K562 (cell line): ENCODE results near the gene ZBTB44. TPM values are rescaled to one million over a fixed set of nuclear protein-coding genes. Genes with fewer than 3 reads are reported as not detected.
A peak's percentile ranks its signal among the peaks of the same experiment; 100 is the strongest.

Source experiments
- AFF4 ChIP-seq: sonication (generic); formaldehyde crosslinking; IDR thresholded peaks from 2 replicates; pipeline ENCODE4 v1.8.0; 2023; ENCODE audit warnings: mild to moderate bottlenecking, missing genetic modification reagents
- CBFA2T3 ChIP-seq: fragments of 450-650 bp; IDR thresholded peaks from 2 replicates; pipeline ENCODE4 v1.6.1; 2017
- E4F1 ChIP-seq: fragments of 250-450 bp; sonication (Bioruptor Pico); IDR thresholded peaks from 2 replicates; pipeline ENCODE4 v1.5.0; 2021; ENCODE audit warnings: mild to moderate bottlenecking, borderline replicate concordance
- HNRNPLL ChIP-seq: fragments of 200-400 bp; formaldehyde crosslinking; IDR thresholded peaks from 2 replicates; pipeline ENCODE4 v1.6.1; 2017; ENCODE audit warnings: low read length, low read depth, mild to moderate bottlenecking; ENCODE audit not compliant: poor library complexity, severe bottlenecking
- MBD2 ChIP-seq: sonication (generic); IDR thresholded peaks from 2 replicates; pipeline ENCODE4 v1.6.1; 2016; ENCODE audit warnings: low read depth, borderline replicate concordance
- NONO ChIP-seq, 2 experiments: fragments of 200-400 bp in 1 of 2; fragments of 450-650 bp in 1 of 2; formaldehyde crosslinking in 1 of 2; IDR thresholded peaks; 2 replicates each; pipeline ENCODE4 v1.6.1; 2017; ENCODE audit warnings: low read depth in 2 of 2, mild to moderate bottlenecking in 2 of 2, moderate library complexity in 2 of 2, low read length in 1 of 2
- PHF8 ChIP-seq: fragments of 200-600 bp; sonication (generic); IDR thresholded peaks from 2 replicates; pipeline ENCODE4 v1.6.1; 2012; ENCODE audit warnings: mixed run types, mild to moderate bottlenecking, inconsistent platforms, low read length, moderate library complexity, borderline replicate concordance
- POLR2G ChIP-seq: fragments of 200-400 bp; formaldehyde crosslinking; IDR thresholded peaks from 2 replicates; pipeline ENCODE4 v1.6.1; 2017; ENCODE audit warnings: low read depth, mild to moderate bottlenecking, antibody characterized with exemption, low read length, moderate library complexity
- RBM39 ChIP-seq: fragments of 200-400 bp; formaldehyde crosslinking; optimal IDR thresholded peaks from 2 replicates; pipeline ENCODE3; 2018; ENCODE audit warnings: low read depth, low read length
- ZNF280A ChIP-seq: fragments of 450-650 bp; IDR thresholded peaks from 2 replicates; pipeline ENCODE4 v1.6.1; 2018; ENCODE audit warnings: mild to moderate bottlenecking, low read depth; ENCODE audit not compliant: partially characterized antibody
- ZNF395 ChIP-seq: fragments of 200-800 bp; sonication (Bioruptor generic); IDR thresholded peaks from 2 replicates; pipeline ENCODE4 v1.6.1; 2017; ENCODE audit warnings: missing genetic modification characterization, missing compliant biosample characterization
- polyA plus RNA-seq, 8 experiments: library from polyadenylated mRNA; depleted of rRNA in 4 of 8; stranded (reverse) in 5 of 8; unstranded in 3 of 8; fragments of >200 nt; fragmentation: Nextera tagmentation in 2 of 8; fragmentation: Illumina TruSeq in 1 of 8; extraction: Ambion mirVana in 2 of 8; extraction: Trizol in 1 of 8; gene quantifications; 2 replicates each; pipeline versions ENCODE4 v1.2.1 to v1.2.3, GENCODE V29; 2011 to 2014; ENCODE audit warnings: inconsistent platforms in 1 of 8, missing spikeins in 1 of 8
- total RNA-seq, 7 experiments: library from RNA; depleted of rRNA in 6 of 7; stranded (reverse); fragments of >200 nt in 6 of 7; fragmentation: Illumina TruSeq in 2 of 7; extraction: Trizol in 2 of 7; gene quantifications; 2 replicates each; pipeline versions ENCODE4 v1.2.1 to v1.2.3, GENCODE V29; 2011 to 2021; ENCODE audit warnings: low replicate concordance in 1 of 7

The ZBTB44 gene
- total and polyA plus RNA-seq, 9 of the 15 experiments (the other 6 are each of a cell fraction or from before 2014, with no cell fraction given), result 4.7 to 27.1 (median 17.3) TPM

GRCh38 chr11:130337281-130338089, 22.8 kb upstream of the ZBTB44 start (continued):
- TF ChIP-seq ZNF280A (no peak), ZNF395 (CRISPR knock-in tag) (no peak), MBD2 (no peak), E4F1 (CRISPR knock-in tag) (no peak), CBFA2T3 (peak; percentile 38; the same call in 1 of the 2 replicates), POLR2G (peak; percentile 36; the same call in 1 of the 2 replicates), RBM39 (no peak), PHF8 (peak; percentile 20; the same call in 1 of the 2 replicates), HNRNPLL (no peak), AFF4 (CRISPR knock-in tag) (no peak), NONO (IDR thresholded peaks at IDR 0.05; ENCODE audit: low read depth in 2 of 2, low read length in 1 of 2) (no peak)
